NCI-H1436 (cell line): ENCODE measurements around the gene WHRN.

Source experiments
- DNase-seq: peaks from one replicate; lab custom pipeline; 2025; lab: John Stamatoyannopoulos, UW

Gene WHRN

GRCh38 chr9:114364134-114365041 lies 140.9 kb downstream of the WHRN start:
- no peak for DNase-seq

DNA sequence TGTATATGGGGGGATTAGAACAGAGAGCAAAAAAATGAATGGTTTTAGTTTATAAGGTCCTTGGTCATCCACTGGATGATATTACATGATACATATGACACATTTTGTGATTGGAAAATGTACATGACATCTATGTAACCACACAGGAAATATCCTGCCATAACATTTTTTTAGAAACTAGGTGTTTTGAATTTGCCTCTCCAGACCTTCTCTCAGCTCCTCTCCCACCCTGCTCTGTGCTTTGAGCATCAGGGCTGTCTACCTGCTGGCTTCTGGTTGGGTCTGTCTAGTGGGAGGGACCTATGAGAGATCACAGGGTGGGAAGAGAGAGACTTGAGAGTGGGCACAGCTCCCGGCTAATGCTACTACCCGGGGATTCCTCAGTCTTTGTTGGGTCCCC lies 141.8 kb downstream of the WHRN start:
- no peak for DNase-seq

DNA sequence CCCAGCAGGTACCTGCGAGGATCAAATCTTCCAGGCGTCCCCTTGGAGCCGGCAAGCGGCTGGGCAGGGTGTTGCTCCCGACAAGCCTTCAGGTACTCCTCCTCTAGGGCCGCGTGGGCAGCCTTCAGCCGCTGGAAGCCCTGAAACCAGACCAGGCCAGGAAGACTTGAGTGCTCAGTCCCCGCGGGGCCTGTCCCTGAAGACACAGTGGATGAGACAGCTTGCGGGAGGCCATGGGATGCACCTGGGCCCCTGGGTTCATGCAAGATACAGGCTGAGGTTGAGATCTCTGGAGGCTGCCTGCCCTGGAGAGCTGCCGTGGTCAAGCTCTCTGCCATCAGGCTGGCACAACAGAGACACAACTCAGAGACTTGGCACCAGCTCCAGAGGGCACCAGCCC lies 142.9 kb downstream of the WHRN start:
- no peak for DNase-seq

DNA sequence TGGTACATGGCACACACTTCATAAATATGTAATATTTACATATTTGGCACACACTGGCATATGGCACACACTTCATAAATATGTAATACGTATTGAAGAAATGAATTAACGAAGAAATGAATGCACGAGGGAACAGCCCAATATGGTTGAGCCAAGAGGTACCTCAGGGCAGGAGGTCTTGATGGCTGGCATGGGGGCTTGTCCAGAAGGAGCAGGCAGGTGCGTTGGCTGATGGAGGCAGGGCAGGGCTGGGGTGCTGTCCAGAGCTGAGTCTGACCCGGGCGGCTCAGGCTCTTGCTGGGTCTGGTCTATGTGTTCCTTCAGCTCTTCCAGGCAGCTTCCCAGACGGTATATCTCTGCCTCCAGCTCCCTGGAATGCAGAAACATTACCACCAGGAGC lies 143.7 kb downstream of the WHRN start:
- no peak for DNase-seq

GRCh38 chr9:114359801-114360200 lies 145.5 kb downstream of the WHRN start:
- no peak for DNase-seq

DNA sequence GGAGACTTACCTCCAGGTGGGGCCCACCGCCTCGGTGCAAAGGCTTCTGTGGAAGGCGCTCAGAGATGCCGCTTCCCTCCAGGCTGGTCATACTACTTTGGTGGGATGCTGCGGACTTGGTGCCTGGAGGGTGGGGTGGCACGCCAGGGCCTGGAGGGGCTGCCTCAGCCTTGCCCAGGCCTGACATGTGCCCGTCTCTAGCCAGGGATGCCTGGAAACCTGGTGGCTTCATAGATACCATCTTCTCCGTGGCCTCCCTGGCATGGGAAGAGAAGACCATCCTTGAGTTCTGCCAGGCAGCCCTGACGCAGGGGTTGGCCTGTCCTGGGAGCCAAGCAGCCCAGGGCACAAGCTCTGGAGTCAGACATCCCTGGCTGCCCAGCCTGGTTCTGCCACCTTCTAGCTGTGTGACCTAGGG lies 147.4 kb downstream of the WHRN start:
- DNase-seq: no peak

DNA sequence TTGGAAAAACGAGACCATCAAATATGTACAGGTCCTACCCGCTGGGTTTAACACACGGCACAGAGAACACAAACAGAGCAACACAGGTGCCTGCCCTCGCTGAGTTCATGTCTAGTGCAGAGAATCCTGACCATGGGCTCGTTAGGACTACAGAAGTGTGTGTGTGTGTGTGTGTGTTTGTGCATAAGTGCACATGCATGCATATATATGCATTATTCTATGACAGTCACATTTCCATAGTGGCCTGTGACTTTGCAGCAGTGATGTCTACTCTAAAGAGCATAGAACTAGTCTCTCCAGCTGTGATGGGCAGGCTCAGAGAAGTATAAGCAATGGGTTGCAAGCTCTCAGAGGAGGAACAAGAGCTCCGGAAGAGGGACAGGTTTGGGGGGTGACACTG lies 147.9 kb downstream of the WHRN start:
- DNase-seq: no peak

DNA sequence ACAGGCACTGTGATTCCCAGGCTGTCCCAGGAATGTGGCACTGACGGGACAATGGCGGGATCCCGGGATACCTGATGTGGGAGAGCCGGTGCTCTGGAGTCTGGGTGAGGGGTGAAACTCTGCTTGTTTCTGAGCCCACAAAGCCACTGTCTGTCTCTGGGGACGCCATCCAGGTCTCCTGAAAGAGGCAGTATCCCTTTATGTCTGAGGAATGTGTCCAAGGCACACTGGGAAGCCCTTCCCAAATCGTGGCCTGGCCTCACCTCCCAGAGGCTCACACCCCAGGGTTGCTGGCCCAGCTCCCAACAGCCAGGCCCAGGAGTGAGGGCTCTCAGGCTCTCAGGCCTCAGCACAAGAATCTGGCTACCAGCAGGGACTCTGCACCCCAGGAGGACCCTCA lies 148.5 kb downstream of the WHRN start:
- no peak for DNase-seq

DNA sequence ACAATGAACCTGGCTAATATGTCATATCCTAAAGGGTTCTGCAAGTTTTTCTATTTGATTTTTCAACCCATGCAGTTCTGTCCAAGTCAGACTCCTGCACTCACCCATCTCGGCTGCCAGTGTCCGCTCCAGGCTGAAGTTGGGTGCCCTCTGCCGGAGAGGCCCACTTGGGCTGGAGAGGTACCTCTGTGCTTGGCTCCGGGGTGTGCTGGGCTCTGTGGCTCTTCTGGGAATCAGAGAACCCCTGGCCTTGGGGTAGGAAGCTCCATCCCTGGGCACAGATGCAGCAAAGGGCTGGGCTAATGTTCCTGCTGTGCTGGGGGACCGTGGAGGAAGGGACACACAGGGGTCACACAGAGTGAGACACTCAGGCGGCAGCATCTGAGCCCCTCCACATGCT lies 149.5 kb downstream of the WHRN start:
- DNase-seq: no peak
